Skeletal muscle satellite cell (primary cell): ENCODE measurements around the gene TMF1.

Source experiments
- H3K27me3 ChIP-seq: 2 replicates; pipeline ENCODE4 v1.7.0; 2013; ENCODE audit warnings: low read length; ENCODE audit not compliant: control insufficient read depth, insufficient read depth
- H3K36me3 ChIP-seq: 2 replicates; pipeline ENCODE4 v1.7.0; 2013; ENCODE audit warnings: mild to moderate bottlenecking, control low read depth, low read length; ENCODE audit not compliant: insufficient read depth
- H3K4me1 ChIP-seq: 2 replicates; pipeline ENCODE4 v1.7.0; 2013; ENCODE audit warnings: low read length; ENCODE audit not compliant: control insufficient read depth, insufficient read depth
- H3K4me2 ChIP-seq: 2 replicates; pipeline ENCODE4 v1.7.0; 2013; ENCODE audit warnings: mild to moderate bottlenecking, low read length
- H3K4me3 ChIP-seq: 2 replicates; pipeline ENCODE4 v1.7.0; 2013; ENCODE audit warnings: low read length
- H3K9ac ChIP-seq: 2 replicates; pipeline ENCODE4 v1.7.0; 2013; ENCODE audit warnings: mild to moderate bottlenecking, low read depth, low read length, moderate library complexity
- H3K9me3 ChIP-seq: replicated peaks from 2 replicates; pipeline ENCODE4 v1.7.0; 2013; ENCODE audit warnings: mild to moderate bottlenecking, control low read depth, low read length

Gene TMF1

DNA sequence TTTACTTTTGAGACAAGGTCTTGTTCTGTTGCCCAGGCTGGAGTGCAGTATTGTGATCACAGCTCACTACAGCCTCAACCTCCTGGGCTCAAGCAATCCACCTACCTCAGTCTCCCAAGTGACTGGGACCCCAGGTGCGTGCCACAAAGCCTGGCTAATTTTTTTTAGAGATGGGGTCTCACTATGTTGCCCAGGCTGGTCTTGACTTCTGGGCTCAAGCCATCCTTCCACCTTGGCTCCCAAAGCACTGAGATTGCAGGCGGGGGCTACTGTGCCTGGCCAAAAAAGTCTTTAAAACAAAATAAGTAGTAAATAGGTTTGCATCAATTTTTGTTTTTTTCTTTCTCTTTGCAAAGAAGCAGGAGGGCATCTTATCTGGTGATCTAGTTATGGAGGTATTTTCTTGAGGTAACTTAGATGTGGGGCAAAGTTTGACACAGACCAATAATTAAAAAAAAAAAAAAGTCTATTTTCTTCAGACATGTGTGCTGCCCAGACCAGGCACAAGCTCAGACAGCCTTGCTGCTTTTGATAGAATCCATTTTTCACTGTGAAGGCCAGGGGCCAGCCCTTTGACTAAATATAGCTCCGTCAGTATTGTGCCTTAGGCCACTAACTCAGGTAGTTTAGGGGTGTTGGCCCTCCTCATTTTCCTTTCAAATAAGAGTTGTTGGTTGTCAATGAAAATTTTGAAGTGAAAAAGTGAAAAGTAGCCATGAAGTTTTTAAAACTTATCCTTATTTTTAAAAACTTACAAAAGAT is 35.1 kb upstream of the TMF1 start:
- Histone ChIP-seq H3K27me3 (no peaks in the 10 kb centered on the region), H3K36me3 (peaks cover 14% of the 10 kb centered on the region), H3K4me2 (peak overlapping the region; percentile 86), H3K9me3 (no peaks in the 10 kb centered on the region), H3K9ac (peak overlapping the region; percentile 95), H3K4me1 (peaks cover 76% of the 10 kb centered on the region), H3K4me3 (peak overlapping the region; percentile 92)

DNA sequence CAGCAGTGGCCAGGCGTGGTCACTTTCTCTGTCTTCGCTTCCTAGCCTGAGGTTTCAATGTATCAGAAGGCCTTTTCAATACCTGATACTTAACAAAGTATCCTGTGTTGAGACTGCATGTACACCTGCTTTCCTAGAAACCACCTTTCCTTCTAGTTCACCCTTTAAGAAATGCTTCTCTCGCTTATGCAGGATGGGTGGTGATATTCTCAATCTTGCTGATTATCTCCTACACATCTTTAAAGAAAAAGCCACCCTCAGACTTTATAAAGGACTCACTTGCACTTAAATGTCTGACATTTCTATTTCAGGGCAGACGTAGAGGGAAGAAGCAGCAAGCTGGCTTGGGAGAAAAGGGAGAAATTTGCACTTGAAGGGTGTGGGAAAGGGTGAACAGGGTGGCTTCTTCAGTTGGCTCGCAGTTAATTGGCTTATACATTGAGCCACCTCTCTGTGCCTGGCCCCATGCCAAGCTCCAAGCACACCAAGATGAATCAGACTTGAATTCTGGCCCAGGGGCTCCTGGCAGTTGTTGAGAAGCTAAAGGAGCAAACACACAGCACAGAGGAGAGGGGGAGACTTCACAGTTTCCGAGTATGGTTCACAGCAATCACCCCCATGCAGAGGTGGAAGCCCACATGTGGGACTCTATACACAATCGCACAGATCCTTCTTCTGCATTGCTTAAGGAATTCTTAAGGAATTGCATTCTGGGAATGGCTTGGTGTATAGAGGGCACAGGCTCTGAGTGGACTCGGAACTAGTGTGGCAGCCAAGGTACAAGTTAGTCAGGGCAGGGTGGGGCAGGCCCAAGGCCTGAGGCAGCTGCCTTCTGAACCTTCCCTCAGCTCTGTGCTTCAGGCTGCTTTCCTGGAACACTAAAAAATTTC is 33.9 kb upstream of the TMF1 start:
- Histone ChIP-seq H3K4me2 (peak overlapping the region; percentile 86), H3K4me3 (peak overlapping the region; percentile 92), H3K9me3 (no peaks in the 10 kb centered on the region), H3K27me3 (no peaks in the 10 kb centered on the region), H3K9ac (peak overlapping the region; percentile 95), H3K4me1 (peaks cover 73% of the 10 kb centered on the region), H3K36me3 (peaks cover 13% of the 10 kb centered on the region)

DNA sequence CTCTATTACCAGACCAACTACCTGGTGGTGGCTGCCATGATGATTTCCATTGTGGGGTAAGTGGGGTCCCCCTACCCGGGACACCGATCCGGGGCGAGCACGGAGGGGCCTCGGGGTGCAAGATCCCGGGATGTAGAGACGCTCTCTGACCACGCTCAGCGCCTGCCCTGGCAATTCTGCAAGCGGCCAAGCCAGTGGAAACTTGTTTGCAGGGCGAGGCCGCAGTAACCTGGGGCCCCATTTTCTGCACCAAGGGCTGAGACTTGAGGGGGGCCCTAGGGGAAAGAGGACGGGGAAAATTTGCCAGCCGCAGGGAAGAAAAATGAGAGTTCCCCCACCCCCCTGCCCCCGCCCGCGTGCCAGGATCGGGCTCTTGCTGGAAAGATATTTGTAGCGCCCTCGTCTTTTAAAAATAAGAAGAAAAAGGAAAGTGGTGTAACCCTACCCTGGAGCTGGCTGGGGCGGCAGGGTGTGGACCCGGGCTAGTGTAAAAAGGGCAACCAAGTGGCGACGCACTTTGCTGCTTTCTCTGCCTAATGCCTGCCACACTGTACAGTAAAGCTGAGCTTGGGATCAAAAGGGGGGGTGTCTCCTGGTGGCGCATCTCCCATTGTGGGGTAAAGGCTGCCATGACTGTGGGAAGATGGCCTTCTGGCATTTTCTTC is 33.2 kb upstream of the TMF1 start:
- Histone ChIP-seq H3K9ac (peak overlapping the region; percentile 95), H3K27me3 (no peaks in the 10 kb centered on the region), H3K4me1 (peaks cover 73% of the 10 kb centered on the region), H3K9me3 (no peaks in the 10 kb centered on the region), H3K4me2 (peak overlapping the region; percentile 86), H3K36me3 (peaks cover 9% of the 10 kb centered on the region), H3K4me3 (peak overlapping the region; percentile 92)

DNA sequence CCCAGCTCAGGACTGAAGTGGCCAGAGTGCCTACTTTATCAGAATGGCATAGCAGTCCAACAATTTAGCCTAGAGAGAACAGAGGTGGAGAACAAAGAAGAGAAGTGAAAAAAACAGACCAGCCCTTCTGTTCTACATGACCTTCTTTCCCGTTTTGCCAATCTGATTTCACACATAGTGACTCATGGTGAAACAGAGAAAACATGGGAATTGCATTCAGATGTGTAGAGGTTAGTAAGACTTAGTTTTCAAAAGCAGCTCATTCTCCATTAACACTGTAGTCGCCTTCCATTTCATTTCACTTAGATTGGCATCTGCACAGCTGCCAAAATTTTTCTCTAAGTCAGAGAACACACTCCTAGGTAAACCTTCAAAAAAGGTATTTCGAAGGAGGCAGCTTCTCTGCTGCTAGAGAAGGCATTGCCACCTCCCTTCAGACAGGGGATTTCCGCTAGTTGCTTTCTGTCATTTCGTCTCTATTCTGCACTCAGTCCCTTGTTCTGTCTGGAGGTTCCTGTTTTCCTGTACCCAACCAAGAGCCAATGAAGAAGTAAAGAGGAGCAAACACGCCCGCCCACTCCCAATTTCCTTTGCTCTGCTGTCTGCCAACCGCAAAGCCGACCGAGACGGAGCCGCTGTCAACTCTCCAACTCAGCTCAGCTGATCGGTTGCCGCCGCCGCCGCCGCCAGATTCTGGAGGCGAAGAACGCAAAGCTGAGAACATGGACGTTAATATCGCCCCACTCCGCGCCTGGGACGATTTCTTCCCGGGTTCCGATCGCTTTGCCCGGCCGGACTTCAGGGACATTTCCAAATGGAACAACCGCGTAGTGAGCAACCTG is 32.4 kb upstream of the TMF1 start, which contains the start of gene ARL6IP5:
ARL6IP5 (plus strand) TSS at position 612 of the 842 bp plus-strand sequence; CDS start at position 723, 111 bp downstream.
- Histone ChIP-seq H3K4me2 (peak within 1 kb of the TSS; percentile 86), H3K4me3 (peak within 1 kb of the TSS; percentile 92), H3K9me3 (no peaks in the 10 kb centered on the region), H3K36me3 (peaks cover 6% of the 10 kb centered on the region), H3K9ac (peak within 1 kb of the TSS; percentile 95), H3K27me3 (no peaks in the 10 kb centered on the region), H3K4me1 (peaks cover 66% of the 10 kb centered on the region)

DNA sequence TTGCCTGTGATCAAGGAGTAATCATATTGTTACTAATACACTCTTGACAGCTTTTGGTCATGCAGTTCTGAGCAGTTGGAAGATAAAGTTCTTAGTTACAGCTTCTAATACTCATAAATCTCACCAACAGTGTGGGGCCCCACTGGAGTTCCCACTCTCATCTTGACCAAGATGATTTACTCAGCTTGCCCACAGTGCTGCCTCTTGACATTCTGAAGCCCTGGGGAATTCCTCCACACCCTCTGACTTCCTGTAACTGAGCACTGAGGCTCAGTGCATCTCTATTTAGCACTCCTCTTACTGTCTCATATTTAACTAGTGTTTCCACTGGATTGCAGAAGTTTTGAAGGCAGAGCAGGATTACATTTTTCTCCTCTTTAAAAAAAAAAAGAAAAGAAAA is 30.7 kb upstream of the TMF1 start:
- Histone ChIP-seq H3K4me3 (no peak overlapping the region), H3K4me2 (peak overlapping the region; percentile 86), H3K4me1 (peaks cover 64% of the 10 kb centered on the region), H3K9me3 (no peaks in the 10 kb centered on the region), H3K27me3 (no peaks in the 10 kb centered on the region), H3K36me3 (no peaks in the 10 kb centered on the region), H3K9ac (peak overlapping the region; percentile 46)

DNA sequence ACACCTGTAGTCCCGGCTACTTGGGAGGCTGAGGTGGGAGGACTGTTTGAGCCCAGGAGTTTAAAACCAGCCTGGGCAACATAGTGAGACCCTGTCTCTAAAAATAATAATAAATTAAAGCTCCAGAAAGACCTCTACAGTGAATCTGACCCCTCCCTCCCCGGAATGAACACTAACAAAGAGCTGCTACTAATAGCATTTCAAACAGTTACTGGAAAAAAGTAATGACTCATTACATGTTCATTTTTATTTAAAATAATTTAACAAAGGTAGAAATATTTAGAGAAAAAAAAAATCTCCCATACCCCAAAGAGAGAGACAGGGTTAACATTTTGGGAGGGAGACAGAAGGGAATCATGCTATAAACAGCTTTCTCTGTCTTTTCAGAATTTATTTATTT is 30.2 kb upstream of the TMF1 start:
- no peaks in the 10 kb centered on the region for H3K27me3 ChIP-seq
- H3K4me1 ChIP-seq: peaks cover 63% of the 10 kb centered on the region
- H3K9ac ChIP-seq: peak overlapping the region; percentile 46
- H3K4me2 ChIP-seq: peak overlapping the region; percentile 86
- H3K9me3 ChIP-seq: no peaks in the 10 kb centered on the region
- no peak overlapping the region for H3K4me3 ChIP-seq
- no peaks in the 10 kb centered on the region for H3K36me3 ChIP-seq

DNA sequence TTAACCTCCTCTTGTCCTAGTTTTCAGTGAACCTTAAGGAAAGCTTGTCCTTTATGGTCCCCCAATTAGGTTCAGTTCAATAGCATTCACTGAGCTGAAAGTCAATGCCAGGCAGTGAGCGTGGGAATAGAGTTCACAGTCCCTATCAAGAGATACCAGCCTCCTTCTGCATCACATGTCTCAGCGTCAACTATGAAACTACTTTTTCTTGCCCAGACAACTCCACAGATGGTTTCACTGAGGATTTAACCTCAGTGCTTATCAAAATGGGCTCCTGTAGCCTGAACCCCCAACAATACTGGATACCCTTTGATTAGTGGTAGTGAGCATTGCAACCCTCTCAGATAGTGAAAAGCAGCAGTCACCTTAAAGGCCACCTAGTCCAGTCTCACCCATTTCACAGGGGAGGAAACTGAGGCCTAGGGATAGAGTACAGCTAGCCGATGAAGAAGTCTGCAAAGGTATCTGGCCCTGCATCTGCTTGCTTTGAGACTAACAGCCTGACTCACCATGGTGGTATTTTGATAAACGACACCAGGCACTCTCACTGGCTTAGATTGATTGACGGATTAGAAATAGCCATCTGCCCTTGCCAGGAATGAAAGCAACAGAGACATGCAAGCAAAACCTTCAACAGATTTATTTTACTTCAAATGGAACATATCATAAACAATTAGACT is 29.6 kb upstream of the TMF1 start:
- peak overlapping the region; percentile 86 for H3K4me2 ChIP-seq
- H3K27me3 ChIP-seq: no peaks in the 10 kb centered on the region
- no peaks in the 10 kb centered on the region for H3K36me3 ChIP-seq
- no peak overlapping the region for H3K9ac ChIP-seq
- H3K4me3 ChIP-seq: no peak overlapping the region
- H3K9me3 ChIP-seq: no peaks in the 10 kb centered on the region
- peaks cover 58% of the 10 kb centered on the region for H3K4me1 ChIP-seq

DNA sequence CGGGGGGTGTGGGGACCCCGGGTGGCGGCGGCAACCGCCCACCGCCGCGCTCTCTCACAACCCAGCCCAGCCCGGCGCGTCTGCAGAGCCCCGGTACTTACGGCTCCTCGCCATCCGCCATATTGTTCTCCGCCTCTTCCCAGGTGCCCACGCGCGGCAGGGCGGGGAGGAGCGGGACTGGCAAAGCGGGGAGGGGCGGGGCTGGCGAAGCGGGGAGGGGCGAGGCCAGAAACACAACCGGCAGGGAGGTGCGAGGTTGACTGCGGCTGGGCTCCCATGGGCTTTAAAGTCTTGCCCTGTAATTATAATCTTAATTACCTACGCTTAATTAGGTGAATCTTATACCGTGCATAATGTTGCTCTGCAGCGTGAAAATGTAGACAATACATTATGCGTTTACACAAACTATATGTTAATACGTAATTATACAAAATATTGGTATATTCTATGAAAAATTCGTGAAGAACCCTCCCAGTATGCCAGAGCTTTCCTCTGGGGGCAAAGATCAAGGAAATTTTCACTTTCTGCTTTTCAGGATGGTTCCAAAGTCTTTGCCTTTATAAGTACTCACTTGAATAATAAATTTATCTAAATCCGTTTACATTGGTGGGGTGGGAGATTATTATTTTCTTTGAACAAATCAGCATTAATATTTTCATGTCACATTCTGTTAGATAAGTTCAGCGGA is 28.2 kb upstream of the TMF1 start, which contains the start of gene UBA3:
UBA3 (minus strand) TSS at position 133 of the 688 bp plus-strand sequence; CDS start at position 121, 12 bp downstream.
- peak within 1 kb of the TSS; percentile 76 for H3K4me3 ChIP-seq
- H3K27me3 ChIP-seq: no peaks in the 10 kb centered on the region
- H3K9ac ChIP-seq: peak within 1 kb of the TSS; percentile 90
- H3K4me1 ChIP-seq: peaks cover 53% of the 10 kb centered on the region
- H3K36me3 ChIP-seq: no peaks in the 10 kb centered on the region
- H3K9me3 ChIP-seq: no peaks in the 10 kb centered on the region
- peak within 1 kb of the TSS; percentile 91 for H3K4me2 ChIP-seq

DNA sequence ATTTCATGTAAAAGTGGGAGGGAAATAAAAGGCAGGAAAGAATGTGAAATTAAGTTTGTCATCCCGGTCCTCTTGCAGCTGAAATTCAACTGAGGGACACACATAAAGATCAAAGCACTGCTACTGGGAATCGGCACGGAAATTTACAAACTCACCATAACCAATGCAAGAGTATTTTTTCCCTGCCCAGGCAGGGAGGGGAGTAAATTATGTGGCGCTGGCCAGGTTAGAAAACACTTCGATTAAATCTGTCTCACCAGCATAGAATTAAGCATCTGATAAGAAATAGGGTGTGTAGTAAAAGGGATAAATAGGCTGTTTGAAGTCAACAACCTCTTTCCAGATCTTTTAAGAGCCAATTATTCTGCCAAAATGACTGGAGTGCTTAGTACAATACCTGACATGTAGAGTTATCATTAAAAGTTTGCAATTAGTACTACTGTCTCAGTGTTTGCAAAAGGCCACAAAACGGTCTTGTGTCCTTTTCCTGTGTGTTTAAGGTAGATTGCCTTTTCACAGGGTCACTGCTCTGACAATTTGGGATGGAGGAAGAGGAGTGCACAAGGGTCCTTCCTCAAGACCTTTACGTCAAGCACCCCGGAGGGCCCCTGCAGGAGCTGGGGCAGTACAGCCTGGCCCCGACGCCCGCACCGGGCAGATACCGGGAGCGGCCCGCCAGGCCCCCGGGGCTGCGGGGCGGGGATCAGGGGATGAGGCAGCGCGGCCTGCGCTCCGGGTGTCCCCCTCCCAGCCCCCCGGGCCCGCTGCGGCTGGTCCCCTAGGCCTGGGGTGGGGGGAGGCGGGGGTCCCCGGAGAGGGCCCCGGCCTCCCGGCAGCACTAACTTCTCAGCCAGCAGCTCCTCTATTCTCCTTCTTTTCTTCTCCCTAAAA is 27.4 kb upstream of the TMF1 start:
- no peaks in the 10 kb centered on the region for H3K36me3 ChIP-seq
- H3K9ac ChIP-seq: peak overlapping the region; percentile 90
- H3K9me3 ChIP-seq: no peaks in the 10 kb centered on the region
- H3K4me2 ChIP-seq: peak overlapping the region; percentile 91
- peak overlapping the region; percentile 76 for H3K4me3 ChIP-seq
- peaks cover 52% of the 10 kb centered on the region for H3K4me1 ChIP-seq
- no peaks in the 10 kb centered on the region for H3K27me3 ChIP-seq
